Activated effector memory CD4-positive, alpha-beta T cell treated with Interleukin-2 at 50 U/mL for 16 hours (primary cell): Measurements from ENCODE around the gene STX5.
"Not testable (repeated sequence)": the region's sequence is repeated elsewhere in the genome, so short reads cannot be mapped to it uniquely, and the experiment has no call there.

Experiments used
- DNase-seq: peaks from one replicate; pipeline ENCODE4 v3.0.0-alpha.2; 2020

STX5 gene

DNA sequence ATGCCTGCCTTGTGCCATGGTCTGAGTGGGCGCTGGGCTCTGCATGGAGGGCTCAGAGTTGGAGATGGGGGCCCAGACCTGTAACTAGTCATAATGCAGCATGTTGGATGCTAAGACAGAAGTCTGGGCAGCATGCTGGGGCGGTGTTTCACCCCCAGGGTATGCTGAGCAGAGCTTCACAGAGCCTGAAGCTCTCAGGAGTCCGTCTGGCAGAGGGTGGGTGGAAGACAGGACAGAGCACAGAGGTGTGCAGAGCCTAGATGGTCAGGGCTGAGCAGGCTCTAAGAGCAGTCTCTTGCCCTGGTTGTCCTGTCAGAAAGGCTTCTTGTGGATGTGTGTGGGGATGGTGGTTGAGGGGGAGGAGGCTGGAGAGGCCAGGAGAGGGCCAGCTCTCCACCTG is 53.4 kb downstream of the STX5 start:
- no peak for DNase-seq

DNA sequence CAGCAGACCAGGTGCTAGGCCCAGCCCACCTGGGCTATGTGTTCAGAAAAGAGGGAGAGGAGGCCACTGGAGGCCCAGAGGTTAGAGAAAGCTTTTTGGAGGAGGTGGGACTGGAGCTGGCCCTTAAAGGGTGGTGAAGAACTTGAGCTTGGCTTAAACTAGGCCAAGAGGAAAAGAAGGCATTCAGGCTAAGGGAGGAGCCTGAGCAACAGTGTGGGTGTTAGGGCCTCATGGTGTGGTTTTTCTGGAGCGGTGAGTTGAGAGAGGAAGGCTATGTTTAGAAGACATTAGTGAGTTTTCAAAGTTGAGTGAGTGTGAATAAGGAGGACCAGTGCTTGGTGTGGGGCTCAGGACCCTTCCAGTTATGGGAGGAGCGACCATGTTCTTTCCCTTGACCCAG is 54.5 kb downstream of the STX5 start:
- DNase-seq, result no peak

DNA sequence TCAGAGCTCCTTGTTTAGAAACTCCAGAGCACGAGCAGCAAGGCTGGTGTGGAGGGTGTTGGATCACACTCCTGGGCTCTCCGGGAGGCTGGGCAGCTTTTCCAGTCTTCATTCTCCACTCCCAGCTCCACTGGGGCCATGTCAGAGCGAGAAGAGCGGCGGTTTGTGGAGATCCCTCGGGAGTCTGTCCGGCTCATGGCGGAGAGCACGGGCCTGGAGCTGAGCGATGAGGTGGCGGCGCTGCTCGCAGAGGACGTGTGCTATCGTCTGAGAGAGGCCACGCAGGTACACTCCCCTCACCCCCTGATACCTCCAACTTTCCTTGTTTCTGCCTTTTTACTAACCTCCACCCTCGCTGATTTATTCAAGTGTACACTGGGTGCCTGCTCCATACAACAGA is 56.2 kb downstream of the STX5 start:
- no peak for DNase-seq

DNA sequence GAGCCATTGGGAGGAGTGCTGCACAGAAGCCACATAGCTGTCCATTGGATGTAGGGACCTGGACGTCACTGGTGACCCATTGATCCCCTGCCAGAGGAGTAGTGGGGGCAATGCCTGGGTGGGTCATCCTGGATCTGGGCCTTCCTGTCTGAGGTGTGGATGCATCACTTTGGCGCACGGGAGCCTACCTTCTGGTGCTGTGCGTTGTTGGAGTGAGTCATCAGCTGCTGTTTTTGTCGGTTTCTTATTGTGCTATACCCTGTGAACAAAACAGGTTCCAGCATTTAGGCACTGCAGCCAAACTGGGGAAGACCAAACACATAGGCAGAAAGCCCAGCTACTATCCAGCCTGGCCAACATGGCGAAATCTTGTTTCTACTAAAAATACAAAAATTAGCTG is 57.4 kb downstream of the STX5 start:
- DNase-seq, result no peak

DNA sequence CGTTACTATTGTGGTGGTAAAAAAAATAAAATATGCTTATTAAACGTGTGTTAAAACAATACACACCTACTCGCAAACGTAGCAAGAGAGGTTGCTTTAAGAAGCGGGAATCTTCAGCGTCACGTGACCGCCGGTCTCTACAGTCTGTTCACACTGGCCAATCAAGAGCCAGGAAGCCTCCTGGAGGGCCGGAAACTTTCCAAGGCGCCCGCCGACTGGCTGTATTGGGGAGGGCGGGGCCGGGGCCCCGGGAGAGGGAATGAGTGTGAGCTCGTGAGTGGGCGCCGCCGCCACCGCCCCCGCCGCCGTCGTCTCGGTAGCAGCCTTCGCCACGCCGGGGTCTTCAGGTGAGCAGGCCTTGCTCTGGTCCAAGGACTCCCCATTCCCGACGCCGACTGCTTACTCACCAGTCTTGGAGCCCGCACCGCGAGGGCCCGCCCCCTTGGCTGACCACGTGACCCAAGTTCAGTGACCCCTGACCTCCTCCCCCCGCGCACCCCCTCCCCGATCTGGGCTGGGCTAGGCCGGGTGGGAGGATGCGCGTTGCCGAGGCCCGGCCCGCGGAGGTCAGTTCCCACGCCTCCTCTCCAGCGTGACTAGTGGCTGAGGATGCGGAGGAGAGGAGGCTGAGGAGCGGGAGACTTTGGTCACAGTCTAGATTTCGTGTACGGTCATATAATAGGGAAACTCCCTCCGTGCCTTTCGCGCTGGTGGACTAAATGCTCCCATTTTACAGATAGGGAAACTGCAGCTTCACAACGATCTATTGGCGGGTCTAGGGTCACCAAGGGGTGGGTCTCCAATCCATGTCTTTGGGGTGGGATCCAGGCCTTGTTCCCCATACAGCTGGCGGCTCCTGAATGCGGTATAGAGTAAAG is 60.5 kb downstream of the STX5 start, which contains the start of gene TAF6L:
Gene TAF6L (plus strand): TSS at position 253 of the 878 bp plus-strand sequence. CDS start 4,388 bp downstream, outside the sequence.
- DNase-seq, result peak; percentile 90

DNA sequence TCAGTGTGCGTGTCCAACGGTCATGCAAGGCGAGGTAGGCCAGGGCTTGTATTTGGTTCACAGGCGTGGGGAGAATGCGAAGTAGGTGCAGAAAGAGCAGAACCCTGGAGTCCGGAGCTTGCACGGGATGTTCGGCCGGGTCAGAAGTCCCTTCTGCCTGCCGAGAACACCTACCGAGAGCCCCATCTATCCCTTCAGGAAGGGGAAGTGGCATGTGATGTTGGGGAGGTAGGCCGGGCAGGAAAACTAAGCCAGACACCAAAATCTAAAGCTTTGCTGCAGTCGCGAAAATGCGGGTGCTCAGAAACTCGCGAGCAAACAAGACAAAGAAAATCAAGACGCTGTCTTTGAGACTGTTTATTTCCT is 61.1 kb downstream of the STX5 start:
- DNase-seq, result no peak

DNA sequence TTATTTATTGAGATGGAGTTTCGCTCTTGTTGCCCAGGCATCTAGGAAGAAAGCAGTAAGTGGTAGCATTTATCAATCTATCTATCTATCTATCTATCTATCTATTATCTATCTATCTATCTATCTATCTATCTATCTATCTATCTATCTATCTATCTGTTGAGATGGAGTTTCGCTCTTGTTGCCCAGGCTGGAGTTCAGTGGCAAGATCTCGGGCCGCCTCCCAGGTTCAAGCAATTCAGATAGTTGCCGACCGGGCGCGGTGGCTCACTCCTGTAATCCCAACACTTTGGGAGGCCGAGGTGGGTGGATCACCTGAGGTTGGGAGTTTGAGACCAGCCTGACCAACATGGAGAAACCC is 71.0 kb downstream of the STX5 start:
- not testable (repeated sequence) for DNase-seq

DNA sequence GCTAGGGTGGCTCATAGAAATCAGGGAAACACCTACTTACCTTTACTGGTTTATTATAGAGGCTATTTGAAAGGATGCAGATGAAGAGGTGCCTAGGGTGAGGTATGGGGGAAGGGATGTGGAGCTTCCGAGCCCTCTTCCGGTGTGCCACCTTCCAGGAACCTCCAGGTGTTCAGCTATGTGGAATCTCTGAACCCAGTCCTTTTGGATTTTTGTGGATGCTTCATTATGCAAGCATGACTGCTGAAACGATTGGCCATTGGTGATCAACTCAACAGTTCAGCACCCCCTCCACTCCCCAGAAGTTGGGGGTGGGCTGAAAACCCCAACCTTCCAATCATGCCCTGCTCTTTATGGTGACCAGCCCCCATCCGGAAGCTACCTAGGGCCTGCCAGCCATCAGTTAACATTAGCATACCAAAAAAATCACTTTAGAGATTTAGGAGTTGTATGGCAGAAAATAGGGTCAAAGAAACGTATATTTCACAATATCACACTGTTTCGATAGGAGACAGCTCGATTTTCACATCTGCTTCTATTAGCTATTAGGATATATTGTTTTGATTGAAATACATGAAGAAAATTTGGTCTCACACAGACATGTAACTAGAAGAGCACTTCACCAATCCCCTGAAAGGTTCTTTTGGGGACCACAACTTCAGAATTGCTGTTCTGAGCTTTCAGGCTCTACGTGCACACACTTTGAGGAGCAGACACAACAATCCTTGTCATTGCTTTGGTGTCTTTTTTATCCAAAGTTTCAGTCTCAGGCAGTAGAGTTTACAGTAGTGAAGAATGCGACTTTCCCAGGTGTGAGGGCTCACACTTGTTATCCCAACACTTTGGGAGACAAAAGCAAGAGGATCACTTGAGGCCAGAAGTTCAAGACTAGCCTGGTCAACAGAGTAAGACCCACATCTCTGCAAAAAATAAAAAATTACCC is 73.7 kb downstream of the STX5 start:
- DNase-seq, result no peak
